NCI-H1694 treated with DMSO at 0.1 percent for 48 hours (cell line): ENCODE measurements around the gene ZNF487.

ENCODE experiments used
- DNase-seq: peaks from one replicate; lab custom pipeline; 2025; lab: John Stamatoyannopoulos, UW

ZNF487 gene

GRCh38 chr10:43524434-43525247 lies 87.7 kb downstream of the ZNF487 start:
- no peak for DNase-seq
